SJSA1 (cell line): Measurements from ENCODE around the gene WSB2. TPM values are rescaled to one million over a fixed set of nuclear protein-coding genes. Genes with fewer than 3 reads are reported as not detected.

Source experiments
- DNase-seq, 2 experiments: peaks; one replicate each; pipeline ENCODE4 v3.0.0-alpha.2; 2015 to 2020; ENCODE audit warnings: low spot score in 2 of 2, low read depth in 1 of 2
- H3K27ac ChIP-seq: fragments of 250-450 bp; sonication (Bioruptor Pico); 2 replicates; pipeline ENCODE4 v1.5.1; 2020; ENCODE audit warnings: mild to moderate bottlenecking, moderate library complexity
- H3K27me3 ChIP-seq: fragments of 250-450 bp; sonication (Bioruptor Pico); replicated peaks from 2 replicates; pipeline ENCODE4 v1.5.1; 2020; ENCODE audit warnings: mild to moderate bottlenecking, moderate library complexity
- H3K36me3 ChIP-seq: fragments of 250-450 bp; sonication (Bioruptor Pico); 2 replicates; pipeline ENCODE4 v1.5.1; 2020; ENCODE audit warnings: mild to moderate bottlenecking
- H3K4me1 ChIP-seq: fragments of 250-450 bp; sonication (Bioruptor Pico); replicated peaks from 2 replicates; pipeline ENCODE4 v1.6.1; 2021; ENCODE audit warnings: mild to moderate bottlenecking
- H3K4me3 ChIP-seq: fragments of 250-450 bp; sonication (Bioruptor Pico); 2 replicates; pipeline ENCODE4 v1.5.1; 2020; ENCODE audit warnings: mild to moderate bottlenecking
- H3K9me3 ChIP-seq: fragments of 250-450 bp; sonication (Bioruptor Pico); replicated peaks from 2 replicates; pipeline ENCODE4 v1.5.1; 2020; ENCODE audit warnings: mild to moderate bottlenecking
- total RNA-seq: library from RNA; depleted of rRNA; stranded (reverse); fragments of >200 nt; shearing (Covaris generic); gene quantifications from 2 replicates; pipeline ENCODE4 v1.2.3, GENCODE V29; 2014

The WSB2 gene
- total RNA-seq, 1 experiment from 2014 or later: 164 TPM

- peak in 1 of 2 experiments; percentile 22 for DNase-seq
- Histone ChIP-seq H3K27ac (no peak overlapping the region; the same call in 1 of the 2 replicates), H3K4me1 (peaks cover 68% of the 10 kb centered on the region), H3K27me3 (no peaks in the 10 kb centered on the region), H3K9me3 (no peaks in the 10 kb centered on the region), H3K36me3 (peaks cover 38% of the 10 kb centered on the region), H3K4me3 (no peak overlapping the region)
These were observed 4.9 kb downstream of the WSB2 start for GRCh38 chr12:118055865-118056773.

- no peak overlapping the region for H3K4me3 ChIP-seq
- H3K27me3 ChIP-seq: no peaks in the 10 kb centered on the region
- H3K27ac ChIP-seq: no peak overlapping the region
- DNase-seq: peak; percentile 45 to 60
- H3K4me1 ChIP-seq: peaks cover 72% of the 10 kb centered on the region
- peaks cover 43% of the 10 kb centered on the region for H3K36me3 ChIP-seq
- no peaks in the 10 kb centered on the region for H3K9me3 ChIP-seq
These were observed 5.8 kb downstream of the WSB2 start for GRCh38 chr12:118055144-118055557.

DNA sequence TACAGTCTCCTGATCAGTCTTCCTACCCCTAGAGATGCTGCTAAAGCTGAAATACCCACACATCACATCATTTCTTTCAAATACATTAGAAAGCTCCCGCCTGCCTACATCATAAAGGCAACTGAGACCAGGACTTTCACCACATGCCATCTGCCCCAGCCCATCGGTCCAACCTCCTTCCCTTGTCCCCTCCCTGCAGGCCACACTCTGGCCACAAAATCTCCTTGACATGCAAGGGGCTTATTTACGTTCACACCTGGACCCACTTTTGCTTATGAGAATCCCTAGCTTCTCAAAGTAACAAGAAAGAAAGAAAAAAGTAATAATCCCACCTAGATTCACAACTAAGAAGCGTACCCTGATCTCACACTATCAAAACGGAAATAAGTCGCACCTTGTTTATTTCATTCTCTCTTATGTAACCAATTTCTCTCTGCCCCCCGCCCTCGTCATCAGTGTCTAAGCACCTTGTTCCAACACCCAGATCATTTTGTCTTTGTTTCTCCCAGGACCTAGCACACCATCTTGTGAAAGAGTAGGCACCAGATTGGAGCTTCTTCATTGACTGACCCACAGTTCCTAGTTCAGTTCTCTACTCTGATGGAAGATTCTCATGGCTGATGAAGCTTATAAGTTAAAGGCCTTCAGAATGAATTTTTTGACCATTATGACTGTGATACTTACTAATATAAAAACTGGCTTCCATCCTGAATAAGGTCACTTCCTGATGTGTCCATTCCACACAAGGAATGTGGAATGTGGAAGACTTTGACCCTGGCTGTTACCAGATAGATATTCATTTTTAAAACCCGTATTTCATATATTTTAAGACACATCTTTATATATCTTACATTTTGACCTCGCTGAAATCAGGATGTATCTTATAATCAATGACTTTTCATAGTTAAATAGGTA lies 7.7 kb downstream of the WSB2 start:
- H3K4me1 ChIP-seq: peaks cover 55% of the 10 kb centered on the region
- no peak overlapping the region for H3K4me3 ChIP-seq
- H3K9me3 ChIP-seq: no peaks in the 10 kb centered on the region
- H3K36me3 ChIP-seq: peaks cover 51% of the 10 kb centered on the region
- H3K27me3 ChIP-seq: no peaks in the 10 kb centered on the region
- no peak for DNase-seq
- H3K27ac ChIP-seq: peak overlapping the region; percentile 65

- Histone ChIP-seq H3K9me3 (no peaks in the 10 kb centered on the region), H3K27me3 (no peaks in the 10 kb centered on the region), H3K4me1 (peaks cover 54% of the 10 kb centered on the region), H3K4me3 (no peak overlapping the region), H3K27ac (peak overlapping the region; percentile 65), H3K36me3 (peaks cover 53% of the 10 kb centered on the region)
- peak; percentile 95 to 96 for DNase-seq
These were observed 8.5 kb downstream of the WSB2 start for GRCh38 chr12:118052324-118053070.

GRCh38 chr12:118050972-118051910 lies 9.7 kb downstream of the WSB2 start:
- Histone ChIP-seq H3K4me1 (peaks cover 42% of the 10 kb centered on the region), H3K36me3 (peaks cover 60% of the 10 kb centered on the region), H3K27ac (peak overlapping the region; percentile 55), H3K4me3 (no peak overlapping the region), H3K9me3 (no peaks in the 10 kb centered on the region), H3K27me3 (no peaks in the 10 kb centered on the region)
- no peak for DNase-seq

GRCh38 chr12:118046430-118046829 lies 14.5 kb downstream of the WSB2 start:
- no peaks in the 10 kb centered on the region for H3K9me3 ChIP-seq
- no peaks in the 10 kb centered on the region for H3K27me3 ChIP-seq
- no peak for DNase-seq
- H3K4me3 ChIP-seq: no peak overlapping the region
- peaks cover 85% of the 10 kb centered on the region for H3K36me3 ChIP-seq
- no peak overlapping the region for H3K27ac ChIP-seq
- H3K4me1 ChIP-seq: peaks cover 7% of the 10 kb centered on the region

GRCh38 chr12:118044577-118044976 lies 16.4 kb downstream of the WSB2 start:
- Histone ChIP-seq H3K27ac (no peak overlapping the region), H3K4me3 (no peak overlapping the region), H3K27me3 (no peaks in the 10 kb centered on the region), H3K9me3 (no peaks in the 10 kb centered on the region), H3K4me1 (no peaks in the 10 kb centered on the region), H3K36me3 (peaks cover 84% of the 10 kb centered on the region)
- DNase-seq: no peak

GRCh38 chr12:118044075-118044474 lies 16.9 kb downstream of the WSB2 start:
- H3K36me3 ChIP-seq: peaks cover 84% of the 10 kb centered on the region
- H3K9me3 ChIP-seq: no peaks in the 10 kb centered on the region
- H3K4me3 ChIP-seq: no peak overlapping the region
- no peak for DNase-seq
- H3K4me1 ChIP-seq: no peaks in the 10 kb centered on the region
- H3K27me3 ChIP-seq: no peaks in the 10 kb centered on the region
- H3K27ac ChIP-seq: no peak overlapping the region

GRCh38 chr12:118042091-118042490 lies 18.9 kb downstream of the WSB2 start:
- Histone ChIP-seq H3K27me3 (no peaks in the 10 kb centered on the region), H3K4me1 (no peaks in the 10 kb centered on the region), H3K9me3 (no peaks in the 10 kb centered on the region), H3K4me3 (no peak overlapping the region), H3K36me3 (peaks cover 87% of the 10 kb centered on the region), H3K27ac (no peak overlapping the region)
- no peak for DNase-seq

DNA sequence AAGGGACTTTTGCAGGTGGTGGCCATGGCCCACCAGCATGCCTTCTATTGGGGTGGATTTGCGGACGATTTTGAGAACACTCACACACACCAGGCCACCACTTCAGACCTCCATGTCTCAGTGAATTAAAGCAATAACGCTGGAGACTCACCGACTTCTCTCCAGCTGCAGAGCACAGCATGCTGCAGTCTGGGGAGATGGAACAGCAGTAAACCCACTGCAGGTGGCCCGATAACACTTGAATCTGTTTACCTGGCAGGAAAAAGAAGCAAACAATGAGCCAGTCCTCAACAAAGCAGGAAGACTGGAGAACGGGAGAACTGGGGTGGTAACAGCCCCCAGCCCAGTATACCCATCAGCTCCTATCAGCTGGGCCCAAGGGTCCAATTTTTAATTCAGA lies 22.8 kb downstream of the WSB2 start:
- H3K27me3 ChIP-seq: no peaks in the 10 kb centered on the region
- H3K36me3 ChIP-seq: peaks cover 96% of the 10 kb centered on the region
- no peak overlapping the region for H3K27ac ChIP-seq
- DNase-seq: no peak
- no peak overlapping the region for H3K4me3 ChIP-seq
- H3K4me1 ChIP-seq: peaks cover 15% of the 10 kb centered on the region
- no peaks in the 10 kb centered on the region for H3K9me3 ChIP-seq

- H3K4me1 ChIP-seq: peaks cover 17% of the 10 kb centered on the region
- H3K36me3 ChIP-seq: peaks cover 96% of the 10 kb centered on the region
- DNase-seq: no peak
- H3K9me3 ChIP-seq: no peaks in the 10 kb centered on the region
- H3K4me3 ChIP-seq: no peak overlapping the region
- H3K27me3 ChIP-seq: no peaks in the 10 kb centered on the region
- no peak overlapping the region for H3K27ac ChIP-seq
These were observed 24.1 kb downstream of the WSB2 start for GRCh38 chr12:118036672-118037411.
